ENCODE data around the gene CRISPLD2.

The CRISPLD2 gene

DNA sequence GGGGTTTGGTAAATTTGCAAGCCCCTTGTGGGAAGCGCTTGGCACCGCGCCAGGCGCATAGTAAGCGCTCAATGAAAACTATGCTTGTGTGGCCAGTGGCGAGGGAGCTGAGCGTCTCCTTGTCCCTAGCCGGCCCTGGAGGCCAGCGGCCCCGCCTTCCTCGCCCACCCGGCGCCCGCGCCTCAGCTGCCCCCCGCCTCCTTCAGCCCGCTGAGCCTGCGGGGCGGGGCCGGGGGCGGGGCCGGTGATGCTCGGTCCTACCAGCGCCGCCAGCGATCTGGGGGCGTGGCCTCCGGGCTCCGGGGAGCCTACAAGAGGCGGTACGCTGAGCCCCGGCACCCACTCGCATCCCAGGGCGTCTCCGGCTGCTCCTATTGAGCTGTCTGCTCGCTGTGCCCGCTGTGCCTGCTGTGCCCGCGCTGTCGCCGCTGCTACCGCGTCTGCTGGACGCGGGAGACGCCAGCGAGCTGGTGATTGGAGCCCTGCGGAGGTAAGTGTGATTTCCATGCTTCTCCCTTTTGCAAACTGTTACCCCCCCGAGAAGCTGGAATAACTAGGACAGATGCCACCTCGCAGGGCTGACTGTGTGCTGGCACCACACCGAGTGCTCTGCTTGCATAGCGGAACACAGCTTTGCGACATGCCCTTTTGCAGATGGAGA, at the start of gene CRISPLD2:
Gene CRISPLD2 (plus strand): TSS at position 342 of the 661 bp plus-strand sequence. CDS start 18,511 bp downstream, outside the sequence.
- DNase-seq, result peak; percentile 81
- TF ChIP-seq GATA1 (IDR thresholded peaks at IDR 0.05; ENCODE audit: low read depth, low read length), result no peak
- TF ChIP-seq POLR2A (IDR thresholded peaks at IDR 0.05; ENCODE audit: low read length), result no peak

- TF ChIP-seq POLR2A (IDR thresholded peaks at IDR 0.05; ENCODE audit: low read length) (no peak), GATA1 (IDR thresholded peaks at IDR 0.05; ENCODE audit: low read depth, low read length) (no peak)
- no peak for DNase-seq
These were observed 46.5 kb upstream of the CRISPLD2 start for GRCh38 chr16:84773312-84773711.

DNA sequence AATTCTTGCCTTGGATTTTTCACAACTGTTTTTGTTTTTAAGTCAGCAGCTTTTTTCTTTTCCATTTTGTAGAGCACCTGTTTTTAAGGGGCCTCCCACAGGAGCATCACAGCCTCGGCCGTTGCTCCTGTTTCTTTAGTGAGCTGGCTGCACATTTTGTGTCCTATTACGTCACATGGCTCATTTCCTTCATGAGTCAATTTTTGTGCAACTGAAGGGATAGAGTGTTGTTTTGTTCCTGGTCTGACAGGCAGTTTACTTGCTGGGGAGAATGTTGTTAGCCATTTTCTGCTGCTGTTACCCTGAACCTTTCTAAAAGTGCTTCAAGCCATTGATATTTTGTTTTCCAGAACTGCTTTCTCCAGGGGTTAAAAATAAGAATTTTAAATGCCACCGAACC, 45.0 kb upstream of the CRISPLD2 start:
- no peak for TF ChIP-seq POLR2A (IDR thresholded peaks at IDR 0.05; ENCODE audit: low read length)
- TF ChIP-seq GATA1 (IDR thresholded peaks at IDR 0.05; ENCODE audit: low read depth, low read length), result no peak
- DNase-seq, result no peak

DNA sequence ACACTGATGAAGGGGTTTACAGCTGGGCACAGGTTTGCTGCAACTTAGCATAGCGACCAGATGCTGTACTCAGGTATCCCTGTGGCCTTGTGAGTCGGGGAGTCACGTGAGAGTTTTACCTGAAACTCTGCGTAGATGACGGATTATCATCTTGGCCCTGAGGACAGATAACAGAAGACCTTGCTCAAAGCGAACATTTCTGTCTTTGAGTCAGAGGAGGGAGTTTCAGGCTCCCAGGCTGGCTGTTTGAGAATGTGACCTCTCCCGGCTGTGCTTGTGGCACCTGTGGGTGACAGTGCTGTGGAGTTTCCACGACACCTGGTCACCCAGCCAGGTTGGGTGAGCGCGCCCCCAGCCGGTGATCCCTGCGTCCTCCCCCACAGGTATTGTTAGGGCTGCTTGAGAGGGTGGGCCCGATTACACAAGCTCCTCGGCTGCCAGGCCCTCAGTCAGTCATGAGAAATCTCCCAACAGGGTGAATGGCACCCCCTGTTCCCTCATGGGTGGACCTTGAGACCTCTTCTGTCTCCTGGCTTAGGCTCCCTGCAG, 44.4 kb upstream of the CRISPLD2 start:
- no peak for DNase-seq
- TF ChIP-seq GATA1 (IDR thresholded peaks at IDR 0.05; ENCODE audit: low read depth, low read length) (no peak), POLR2A (IDR thresholded peaks at IDR 0.05; ENCODE audit: low read length) (no peak)

- DNase-seq, result no peak
- TF ChIP-seq GATA1 (IDR thresholded peaks at IDR 0.05; ENCODE audit: low read depth, low read length), result no peak
- no peak for TF ChIP-seq POLR2A (IDR thresholded peaks at IDR 0.05; ENCODE audit: low read length)
These were observed 42.4 kb upstream of the CRISPLD2 start for GRCh38 chr16:84777435-84777834.

DNA sequence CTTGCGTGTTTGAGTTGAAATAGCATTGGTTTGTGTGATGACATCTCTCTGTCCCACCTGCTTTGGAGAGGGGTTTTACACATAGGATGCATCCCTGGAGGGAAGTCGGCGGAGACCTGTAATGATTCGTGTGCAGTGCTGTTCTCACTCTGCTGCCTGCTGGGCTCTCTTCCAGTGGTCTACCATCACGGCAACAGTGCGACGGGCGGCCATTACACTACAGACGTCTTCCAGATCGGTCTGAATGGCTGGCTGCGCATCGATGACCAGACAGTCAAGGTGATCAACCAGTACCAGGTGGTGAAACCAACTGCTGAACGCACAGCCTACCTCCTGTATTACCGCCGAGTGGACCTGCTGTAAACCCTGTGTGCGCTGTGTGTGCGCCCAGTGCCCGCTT, 41.1 kb upstream of the CRISPLD2 start:
- TF ChIP-seq POLR2A (IDR thresholded peaks at IDR 0.05; ENCODE audit: low read length) (no peak), GATA1 (IDR thresholded peaks at IDR 0.05; ENCODE audit: low read depth, low read length) (no peak)
- no peak for DNase-seq

GRCh38 chr16:84780063-84780462, 39.7 kb upstream of the CRISPLD2 start:
- DNase-seq, result no peak
- no peak for TF ChIP-seq POLR2A (IDR thresholded peaks at IDR 0.05; ENCODE audit: low read length)
- no peak for TF ChIP-seq GATA1 (IDR thresholded peaks at IDR 0.05; ENCODE audit: low read depth, low read length)

DNA sequence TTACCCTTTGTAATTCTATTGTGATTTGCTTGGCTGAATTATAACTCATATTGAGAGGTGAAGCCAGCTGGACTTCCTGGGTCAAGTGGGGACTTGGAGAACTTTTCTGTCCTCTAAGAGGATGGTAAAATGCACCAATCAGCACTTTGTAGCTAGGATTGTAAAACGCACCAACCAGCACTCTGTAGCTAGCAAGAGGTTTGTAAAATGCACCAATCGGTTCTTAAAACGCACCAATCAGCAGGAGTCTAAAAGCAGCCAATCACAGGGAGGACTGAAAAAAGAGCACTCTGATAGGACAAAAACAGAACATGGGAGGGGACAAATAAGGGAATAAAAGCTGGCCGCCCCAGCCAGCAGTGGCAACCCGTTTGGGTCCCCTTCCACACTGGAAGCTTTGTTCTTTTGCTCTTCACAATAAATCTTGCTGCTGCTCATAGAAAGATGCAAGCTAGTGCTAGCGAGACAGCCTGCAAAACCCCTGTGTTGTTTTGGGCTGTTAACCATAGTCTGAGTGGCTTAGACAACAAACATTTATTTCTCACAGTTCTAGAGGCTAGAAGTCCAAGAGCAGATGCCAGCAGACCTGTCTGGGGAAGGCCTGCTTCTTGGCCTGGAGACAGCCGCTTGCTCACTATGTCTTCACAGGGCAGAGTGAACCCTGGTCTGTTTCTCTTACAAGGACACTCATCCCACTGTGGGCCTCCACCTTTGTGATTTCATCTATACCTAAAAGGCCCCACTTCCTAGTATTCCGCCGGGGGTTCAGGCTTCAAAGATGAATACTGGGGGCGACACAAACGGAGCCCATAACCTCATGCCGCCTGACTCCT, 39.0 kb upstream of the CRISPLD2 start:
- DNase-seq, result peak; percentile 22 to 32
- TF ChIP-seq GATA1 (IDR thresholded peaks at IDR 0.05; ENCODE audit: low read depth, low read length) (no peak), POLR2A (IDR thresholded peaks at IDR 0.05; ENCODE audit: low read length) (no peak)

- TF ChIP-seq POLR2A (IDR thresholded peaks at IDR 0.05; ENCODE audit: low read length), result no peak
- TF ChIP-seq GATA1 (IDR thresholded peaks at IDR 0.05; ENCODE audit: low read depth, low read length), result no peak
- DNase-seq, result no peak
These were observed 36.9 kb upstream of the CRISPLD2 start for GRCh38 chr16:84782846-84783245.

- peak; percentile 20 to 21 for DNase-seq
These were observed 33.8 kb upstream of the CRISPLD2 start for GRCh38 chr16:84785843-84786581.

GRCh38 chr16:84786605-84787262, 33.1 kb upstream of the CRISPLD2 start:
- no peak for TF ChIP-seq POLR2A (IDR thresholded peaks at IDR 0.05; ENCODE audit: low read length)
- TF ChIP-seq GATA1 (IDR thresholded peaks at IDR 0.05; ENCODE audit: low read depth, low read length), result no peak
- no peak for DNase-seq

More at GRCh38 chr16:84785843-84786581, 33.8 kb upstream of the CRISPLD2 start:
- TF ChIP-seq GATA1 (IDR thresholded peaks at IDR 0.05; ENCODE audit: low read depth, low read length), result no peak
- TF ChIP-seq POLR2A (IDR thresholded peaks at IDR 0.05; ENCODE audit: low read length), result no peak

GRCh38 chr16:84787263-84787622, 32.5 kb upstream of the CRISPLD2 start:
- DNase-seq, result no peak
- TF ChIP-seq GATA1 (IDR thresholded peaks at IDR 0.05; ENCODE audit: low read depth, low read length) (no peak), POLR2A (IDR thresholded peaks at IDR 0.05; ENCODE audit: low read length) (no peak)

GRCh38 chr16:84788920-84789391, 30.8 kb upstream of the CRISPLD2 start:
- TF ChIP-seq GATA1 (IDR thresholded peaks at IDR 0.05; ENCODE audit: low read depth, low read length) (no peak), POLR2A (IDR thresholded peaks at IDR 0.05; ENCODE audit: low read length) (no peak)
- DNase-seq, result no peak

Measured in erythroblast (primary cell).